ENCODE data around the gene ESPN. TPM values are rescaled to one million over a fixed set of nuclear protein-coding genes. Genes with fewer than 3 reads are reported as not detected.
A peak's percentile ranks its signal among the peaks of the same experiment; 100 is the strongest.

Gene ESPN
- polyA plus RNA-seq, 1 donor (not counting 4 experiments of a cell fraction or from before 2014, with no cell fraction given): 0.47 TPM

DNA sequence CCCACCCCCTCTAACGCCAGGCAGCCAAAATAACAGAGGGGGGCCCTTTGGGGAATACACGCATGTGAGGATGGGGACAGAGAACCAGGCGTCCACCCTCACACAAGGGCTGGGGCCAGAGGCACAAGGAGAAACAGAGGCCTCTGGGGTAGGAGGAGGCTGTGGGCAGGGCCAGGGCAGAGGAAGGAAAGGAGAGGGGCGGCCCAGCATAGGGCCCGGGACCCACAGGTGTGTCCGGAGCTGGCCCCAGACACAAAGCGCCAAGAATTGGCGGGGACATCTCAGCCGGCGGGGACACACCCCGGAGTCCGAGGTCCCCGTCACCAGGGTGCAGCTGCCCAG lies 60.2 kb downstream of the ESPN start:
- no peak for FAIRE-seq
- no peak overlapping the region for H2AFZ ChIP-seq (ENCODE audit: control insufficient read depth, low read length)
- peaks cover 42% of the 10 kb centered on the region for H3K4me1 ChIP-seq (ENCODE audit: control insufficient read depth, extremely low read depth, insufficient read depth, low read length)
- H3K4me3 ChIP-seq (ENCODE audit: control insufficient read depth in 2 of 3, extremely low read depth in 1 of 3, insufficient read depth in 2 of 3, low read depth in 1 of 3, low read length in 3 of 3): peak overlapping the region; percentile 38 to 67 (median 44)
- no peak overlapping the region for H3K27ac ChIP-seq (ENCODE audit: control insufficient read depth, insufficient read depth, low read length)
- H3K9me1 ChIP-seq (ENCODE audit: control insufficient read depth, extremely low read depth, insufficient read depth, low read length): no peaks in the 10 kb centered on the region
- no peaks in the 10 kb centered on the region for H4K20me1 ChIP-seq (ENCODE audit: control insufficient read depth, extremely low read depth, insufficient read depth, low read length)
- no peak for TF ChIP-seq EZH2 (IDR thresholded peaks at IDR 0.05; ENCODE audit: low read length)
- TF ChIP-seq, protein P1, sequence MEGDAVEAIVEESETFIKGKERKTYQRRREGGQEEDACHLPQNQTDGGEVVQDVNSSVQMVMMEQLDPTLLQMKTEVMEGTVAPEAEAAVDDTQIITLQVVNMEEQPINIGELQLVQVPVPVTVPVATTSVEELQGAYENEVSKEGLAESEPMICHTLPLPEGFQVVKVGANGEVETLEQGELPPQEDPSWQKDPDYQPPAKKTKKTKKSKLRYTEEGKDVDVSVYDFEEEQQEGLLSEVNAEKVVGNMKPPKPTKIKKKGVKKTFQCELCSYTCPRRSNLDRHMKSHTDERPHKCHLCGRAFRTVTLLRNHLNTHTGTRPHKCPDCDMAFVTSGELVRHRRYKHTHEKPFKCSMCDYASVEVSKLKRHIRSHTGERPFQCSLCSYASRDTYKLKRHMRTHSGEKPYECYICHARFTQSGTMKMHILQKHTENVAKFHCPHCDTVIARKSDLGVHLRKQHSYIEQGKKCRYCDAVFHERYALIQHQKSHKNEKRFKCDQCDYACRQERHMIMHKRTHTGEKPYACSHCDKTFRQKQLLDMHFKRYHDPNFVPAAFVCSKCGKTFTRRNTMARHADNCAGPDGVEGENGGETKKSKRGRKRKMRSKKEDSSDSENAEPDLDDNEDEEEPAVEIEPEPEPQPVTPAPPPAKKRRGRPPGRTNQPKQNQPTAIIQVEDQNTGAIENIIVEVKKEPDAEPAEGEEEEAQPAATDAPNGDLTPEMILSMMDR (optimal IDR thresholded peaks at IDR 0.05 in 1 of 3, IDR thresholded peaks at IDR 0.05 in 1 of 3, conservative IDR thresholded peaks at IDR 0.05 in 1 of 3; ENCODE audit: extremely low read depth in 1 of 3, insufficient read depth in 2 of 3, low read length in 3 of 3): no peak
- no peak for DNase-seq (ENCODE audit: low read depth, low spot score)
- dilution Hi-C loops (cut with MboI; ENCODE audit: extremely low pct_ligation_motif_present, low sequenced_read_pairs): no loop called here
- H3K36me3 ChIP-seq (ENCODE audit: control insufficient read depth in 2 of 2, extremely low read depth in 1 of 2, insufficient read depth in 2 of 2, low read length in 2 of 2): peaks cover 7 to 29% of the 10 kb centered on the region in 2 experiments
- peak overlapping the region; percentile 61 for H3K9ac ChIP-seq (ENCODE audit: control insufficient read depth, extremely low read depth, insufficient read depth, low read length)
- H3K79me2 ChIP-seq (ENCODE audit: control insufficient read depth, insufficient read depth, low read length): peaks cover 30% of the 10 kb centered on the region
- peak overlapping the region; percentile 66 for H3K4me2 ChIP-seq (ENCODE audit: control insufficient read depth, extremely low read depth, insufficient read depth, low read depth, low read length)
- no peaks in the 10 kb centered on the region for H3K27me3 ChIP-seq (ENCODE audit: control insufficient read depth, extremely low read depth, insufficient read depth, low read length)
- H3K9me3 ChIP-seq (ENCODE audit: control insufficient read depth, low read depth, low read length): no peaks in the 10 kb centered on the region

GRCh38 chr1:6485168-6486101 lies 60.9 kb downstream of the ESPN start:
- Histone ChIP-seq H3K9me1 (ENCODE audit: control insufficient read depth, extremely low read depth, insufficient read depth, low read length) (no peaks in the 10 kb centered on the region), H3K4me2 (ENCODE audit: control insufficient read depth, extremely low read depth, insufficient read depth, low read depth, low read length) (peak overlapping the region; percentile 83), H3K79me2 (ENCODE audit: control insufficient read depth, insufficient read depth, low read length) (peaks cover 30% of the 10 kb centered on the region), H2AFZ (ENCODE audit: control insufficient read depth, low read length) (no peak overlapping the region), H3K9ac (ENCODE audit: control insufficient read depth, extremely low read depth, insufficient read depth, low read length) (peak overlapping the region; percentile 75), H3K9me3 (ENCODE audit: control insufficient read depth, low read depth, low read length) (no peaks in the 10 kb centered on the region), H3K4me1 (ENCODE audit: control insufficient read depth, extremely low read depth, insufficient read depth, low read length) (peaks cover 42% of the 10 kb centered on the region), H4K20me1 (ENCODE audit: control insufficient read depth, extremely low read depth, insufficient read depth, low read length) (no peaks in the 10 kb centered on the region), H3K27ac (ENCODE audit: control insufficient read depth, insufficient read depth, low read length) (peak overlapping the region; percentile 66), H3K27me3 (ENCODE audit: control insufficient read depth, extremely low read depth, insufficient read depth, low read length) (no peaks in the 10 kb centered on the region), H3K4me3 (ENCODE audit: control insufficient read depth in 2 of 3, extremely low read depth in 1 of 3, insufficient read depth in 2 of 3, low read depth in 1 of 3, low read length in 3 of 3) (peak overlapping the region; percentile 44 to 69 (median 67)), H3K36me3 (ENCODE audit: control insufficient read depth in 2 of 2, extremely low read depth in 1 of 2, insufficient read depth in 2 of 2, low read length in 2 of 2) (peaks cover 5 to 29% of the 10 kb centered on the region in 2 experiments)
- FAIRE-seq (no peak), DNase-seq (ENCODE audit: low read depth, low spot score) (no peak)
- dilution Hi-C loops (cut with MboI; ENCODE audit: extremely low pct_ligation_motif_present, low sequenced_read_pairs): no loop called here
- no peak for TF ChIP-seq EZH2 (IDR thresholded peaks at IDR 0.05; ENCODE audit: low read length)
- TF ChIP-seq, protein P1 (optimal IDR thresholded peaks at IDR 0.05 in 1 of 3, IDR thresholded peaks at IDR 0.05 in 1 of 3, conservative IDR thresholded peaks at IDR 0.05 in 1 of 3; ENCODE audit: extremely low read depth in 1 of 3, insufficient read depth in 2 of 3, low read length in 3 of 3): no peak
